Suprapubic skin (tissue), 4 donors: ENCODE data around the gene ASTE1. TPM values are rescaled to one million over a fixed set of nuclear protein-coding genes. Genes with fewer than 3 reads are reported as not detected.

Experiments
- DNase-seq, 2 donors: peaks; one replicate each; pipeline ENCODE4 v3.0.0-alpha.2; 2019; ENCODE audit warnings: low spot score in 2 of 2
- H3K27ac ChIP-seq: fragments of 200-600 bp; sonication (generic); one replicate; pipeline ENCODE4 v1.5.1; 2019
- H3K27me3 ChIP-seq: fragments of 200-600 bp; sonication (generic); one replicate; pipeline ENCODE4 v1.5.1; 2019
- H3K36me3 ChIP-seq: fragments of 200-600 bp; sonication (generic); one replicate; pipeline ENCODE4 v1.5.1; 2019
- H3K4me1 ChIP-seq: fragments of 200-600 bp; sonication (generic); one replicate; pipeline ENCODE4 v1.5.1; 2019
- H3K4me3 ChIP-seq: fragments of 200-600 bp; sonication (generic); one replicate; pipeline ENCODE4 v1.5.1; 2019; ENCODE audit warnings: mild to moderate bottlenecking
- H3K9me3 ChIP-seq: fragments of 200-600 bp; sonication (generic); one replicate; pipeline ENCODE4 v1.5.1; 2019
- CTCF ChIP-seq, 2 donors: fragments of 200-600 bp in 1 of 2; fragments of 450-650 bp in 1 of 2; sonication (generic) in 1 of 2; IDR thresholded peaks; one replicate each; pipeline ENCODE4 v1.5.1; 2016 to 2019; ENCODE audit warnings: antibody characterized with exemption in 2 of 2, mild to moderate bottlenecking in 1 of 2, moderate library complexity in 1 of 2
- EP300 ChIP-seq: sonication (generic); formaldehyde crosslinking; IDR thresholded peaks from one replicate; pipeline ENCODE4 v1.6.1; 2017; ENCODE audit warnings: antibody characterized with exemption
- POLR2A ChIP-seq, 2 donors: fragments of 450-650 bp; IDR thresholded peaks; one replicate each; pipeline ENCODE4 v1.6.1; 2017; ENCODE audit warnings: antibody characterized with exemption in 2 of 2, mild to moderate bottlenecking in 2 of 2, moderate library complexity in 2 of 2
- POLR2AphosphoS5 ChIP-seq, 3 donors: sonication (generic); formaldehyde crosslinking; IDR thresholded peaks; one replicate each; pipeline ENCODE4 v1.6.1; 2017; ENCODE audit warnings: antibody characterized with exemption in 3 of 3
- WGBS: methylation state at CpG from one replicate; pipeline ENCODE4 v1.1.5; 2018; 5-methylcytosine and 5-hydroxymethylcytosine counted together
- total RNA-seq, 4 donors: library from RNA; depleted of rRNA; stranded (reverse); fragments of >200 nt; gene quantifications; one replicate each; pipeline ENCODE4 v1.1.0, GENCODE V29; 2016

ASTE1 gene
- total RNA-seq, 4 donors from 2014 or later, result 2.4 to 8.2 (median 5.6) TPM

- DNase-seq, result no peak
- TF ChIP-seq CTCF (IDR thresholded peaks at IDR 0.05) (no peak), EP300 (no peak), POLR2A (IDR thresholded peaks at IDR 0.05) (no peak), POLR2AphosphoS5 (IDR thresholded peaks at IDR 0.05) (no peak)
- WGBS, result 91% methylated on average over 3 of the region's 3 CpGs
- Histone ChIP-seq H3K4me3 (no peak overlapping the region), H3K27me3 (no peaks in the 10 kb centered on the region), H3K4me1 (peaks cover 21% of the 10 kb centered on the region), H3K9me3 (no peaks in the 10 kb centered on the region), H3K36me3 (peaks cover 2% of the 10 kb centered on the region), H3K27ac (no peak overlapping the region)
Observed at GRCh38 chr3:131028844-131029243, 2.2 kb upstream of the ASTE1 start.

- Histone ChIP-seq H3K4me3 (peak overlapping the region; percentile 84), H3K36me3 (peaks cover 8% of the 10 kb centered on the region), H3K27ac (no peak overlapping the region), H3K9me3 (no peaks in the 10 kb centered on the region), H3K4me1 (peaks cover 34% of the 10 kb centered on the region), H3K27me3 (no peaks in the 10 kb centered on the region)
- DNase-seq, result no peak
- WGBS, result 82% methylated on average over 1 of the region's 1 CpG
- TF ChIP-seq POLR2A (IDR thresholded peaks at IDR 0.05) (no peak), EP300 (no peak), POLR2AphosphoS5 (IDR thresholded peaks at IDR 0.05) (no peak)
Observed at GRCh38 chr3:131025539-131025938, 1.1 kb downstream of the ASTE1 start.

- WGBS, result 86% methylated on average over 5 of the region's 5 CpGs
- no peak for DNase-seq
- Histone ChIP-seq H3K4me1 (peaks cover 21% of the 10 kb centered on the region), H3K4me3 (no peak overlapping the region), H3K9me3 (no peaks in the 10 kb centered on the region), H3K27me3 (no peaks in the 10 kb centered on the region), H3K36me3 (peaks cover 23% of the 10 kb centered on the region), H3K27ac (no peak overlapping the region)
- no peak for TF ChIP-seq POLR2AphosphoS5 (IDR thresholded peaks at IDR 0.05)
- TF ChIP-seq EP300, result no peak
- no peak for TF ChIP-seq CTCF (IDR thresholded peaks at IDR 0.05)
- no peak for TF ChIP-seq POLR2A (IDR thresholded peaks at IDR 0.05)
Observed at GRCh38 chr3:131020122-131020693, 6.4 kb downstream of the ASTE1 start.

- H3K27me3 ChIP-seq, result no peaks in the 10 kb centered on the region
- H3K4me1 ChIP-seq, result peaks cover 19% of the 10 kb centered on the region
- no peak for DNase-seq
- peaks cover 34% of the 10 kb centered on the region for H3K36me3 ChIP-seq
- WGBS, result 67% methylated on average over 3 of the region's 3 CpGs
- no peaks in the 10 kb centered on the region for H3K9me3 ChIP-seq
- no peak for TF ChIP-seq EP300
- TF ChIP-seq POLR2A (IDR thresholded peaks at IDR 0.05), result no peak
- no peak for TF ChIP-seq POLR2AphosphoS5 (IDR thresholded peaks at IDR 0.05)
- TF ChIP-seq CTCF (IDR thresholded peaks at IDR 0.05), result no peak
- no peak overlapping the region for H3K27ac ChIP-seq
- no peak overlapping the region for H3K4me3 ChIP-seq
Observed at GRCh38 chr3:131018970-131019369, 7.7 kb downstream of the ASTE1 start.

GRCh38 chr3:131009698-131010097 lies 16.9 kb downstream of the ASTE1 start:
- TF ChIP-seq EP300, result no peak
- TF ChIP-seq CTCF (IDR thresholded peaks at IDR 0.05), result no peak
- TF ChIP-seq POLR2AphosphoS5 (IDR thresholded peaks at IDR 0.05), result no peak
- no peak for TF ChIP-seq POLR2A (IDR thresholded peaks at IDR 0.05)
- Histone ChIP-seq H3K27ac (no peak overlapping the region), H3K36me3 (peaks cover 68% of the 10 kb centered on the region), H3K9me3 (no peaks in the 10 kb centered on the region), H3K27me3 (no peaks in the 10 kb centered on the region), H3K4me1 (no peaks in the 10 kb centered on the region), H3K4me3 (no peak overlapping the region)
- 92% methylated on average over 1 of the region's 1 CpG for WGBS
- no peak for DNase-seq

- Histone ChIP-seq H3K27me3 (no peaks in the 10 kb centered on the region), H3K4me1 (no peaks in the 10 kb centered on the region), H3K4me3 (no peak overlapping the region), H3K9me3 (no peaks in the 10 kb centered on the region), H3K36me3 (peaks cover 63% of the 10 kb centered on the region), H3K27ac (no peak overlapping the region)
- DNase-seq, result no peak
- WGBS, result 95% methylated on average over 1 of the region's 1 CpG
- TF ChIP-seq POLR2A (IDR thresholded peaks at IDR 0.05) (no peak), EP300 (no peak), POLR2AphosphoS5 (IDR thresholded peaks at IDR 0.05) (no peak), CTCF (IDR thresholded peaks at IDR 0.05) (no peak)
Observed at GRCh38 chr3:131008326-131008725, 18.3 kb downstream of the ASTE1 start.
